Measurements from ENCODE around the gene USP38. TPM values are rescaled to one million over a fixed set of nuclear protein-coding genes. Genes with fewer than 3 reads are reported as not detected.

The USP38 gene
- polyA plus RNA-seq, 1 donor = 28.6 TPM

GRCh38 chr4:143183513-143184216 is 1.1 kb upstream of the USP38 start:
- no peaks in the 10 kb centered on the region for H3K36me3 ChIP-seq (ENCODE audit: control insufficient read depth, insufficient read depth, low read length)
- WGBS (ENCODE audit: insufficient coverage, low lambda C conversion rate) = 29% methylated on average over 4 of the region's 9 CpGs
- H3K27ac ChIP-seq (ENCODE audit: low read length) = peak overlapping the region; percentile 95
- H3K27me3 ChIP-seq (ENCODE audit: control insufficient read depth, insufficient read depth, low read length) = no peaks in the 10 kb centered on the region
- H3K9me3 ChIP-seq (ENCODE audit: control insufficient read depth, low read depth, low read length) = no peaks in the 10 kb centered on the region
- no peak for DNase-seq
- H3K4me3 ChIP-seq (ENCODE audit: low read length) = peak overlapping the region; percentile 74
- H3K4me1 ChIP-seq (ENCODE audit: control insufficient read depth, insufficient read depth, low read length) = no peaks in the 10 kb centered on the region

- no peaks in the 10 kb centered on the region for H3K4me1 ChIP-seq (ENCODE audit: control insufficient read depth, insufficient read depth, low read length)
Observed at GRCh38 chr4:143184217-143184502, 557 bp upstream of the USP38 start.

GRCh38 chr4:143185253-143186107 is 763 bp downstream of the USP38 start:
- no peaks in the 10 kb centered on the region for H3K9me3 ChIP-seq (ENCODE audit: control insufficient read depth, low read depth, low read length)
- H3K36me3 ChIP-seq (ENCODE audit: control insufficient read depth, insufficient read depth, low read length) = peaks cover 5% of the 10 kb centered on the region
- H3K27ac ChIP-seq (ENCODE audit: low read length) = peak overlapping the region; percentile 95
- no peaks in the 10 kb centered on the region for H3K27me3 ChIP-seq (ENCODE audit: control insufficient read depth, insufficient read depth, low read length)
- peak overlapping the region; percentile 84 for H3K4me3 ChIP-seq (ENCODE audit: low read length)
- no CpG with 5 or more reads among the region's 50 CpGs for WGBS (ENCODE audit: insufficient coverage, low lambda C conversion rate)
- DNase-seq = peak in 1 of 2 donors; percentile 2
- H3K4me1 ChIP-seq (ENCODE audit: control insufficient read depth, insufficient read depth, low read length) = peaks cover 2% of the 10 kb centered on the region

More at GRCh38 chr4:143184217-143184502, 557 bp upstream of the USP38 start:
- Histone ChIP-seq H3K36me3 (ENCODE audit: control insufficient read depth, insufficient read depth, low read length) (no peaks in the 10 kb centered on the region), H3K4me3 (ENCODE audit: low read length) (peak overlapping the region; percentile 74), H3K27me3 (ENCODE audit: control insufficient read depth, insufficient read depth, low read length) (no peaks in the 10 kb centered on the region), H3K9me3 (ENCODE audit: control insufficient read depth, low read depth, low read length) (no peaks in the 10 kb centered on the region), H3K27ac (ENCODE audit: low read length) (peak overlapping the region; percentile 95)
- WGBS (ENCODE audit: insufficient coverage, low lambda C conversion rate) = 0% methylated on average over 4 of the region's 11 CpGs
- DNase-seq = no peak

- H3K36me3 ChIP-seq (ENCODE audit: control insufficient read depth, insufficient read depth, low read length) = peaks cover 5% of the 10 kb centered on the region
- WGBS (ENCODE audit: insufficient coverage, low lambda C conversion rate) = 10% methylated on average over 1 of the region's 6 CpGs
- H3K4me1 ChIP-seq (ENCODE audit: control insufficient read depth, insufficient read depth, low read length) = peaks cover 2% of the 10 kb centered on the region
- H3K4me3 ChIP-seq (ENCODE audit: low read length) = peak overlapping the region; percentile 84
- peak; percentile 6 to 20 for DNase-seq
- peak overlapping the region; percentile 95 for H3K27ac ChIP-seq (ENCODE audit: low read length)
- no peaks in the 10 kb centered on the region for H3K27me3 ChIP-seq (ENCODE audit: control insufficient read depth, insufficient read depth, low read length)
- no peaks in the 10 kb centered on the region for H3K9me3 ChIP-seq (ENCODE audit: control insufficient read depth, low read depth, low read length)
Observed at GRCh38 chr4:143186212-143186611, 1.5 kb downstream of the USP38 start.

DNA sequence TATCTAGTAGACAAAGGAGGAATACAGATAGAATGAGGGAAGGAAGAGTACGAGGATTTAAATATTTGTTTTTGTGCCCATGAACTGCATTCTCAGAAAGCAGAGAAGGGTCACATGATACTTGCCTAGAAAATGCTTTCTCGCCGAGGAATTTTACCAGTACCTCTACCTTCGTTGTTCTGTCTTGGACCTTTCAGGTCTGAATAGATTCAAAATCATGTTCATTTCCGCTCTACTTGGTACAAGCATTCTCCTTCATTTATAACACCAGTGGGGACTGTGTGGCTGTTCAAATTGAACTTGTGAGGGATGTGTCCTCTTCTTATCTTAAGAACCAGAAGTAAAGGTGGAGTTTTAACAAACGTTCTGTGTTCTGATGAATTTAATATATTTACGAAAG is 1.9 kb downstream of the USP38 start:
- 3% methylated on average over 5 of the region's 7 CpGs for WGBS (ENCODE audit: insufficient coverage, low lambda C conversion rate)
- H3K4me3 ChIP-seq (ENCODE audit: low read length) = peak overlapping the region; percentile 84

GRCh38 chr4:143188136-143189088 is 3.7 kb downstream of the USP38 start:
- Histone ChIP-seq H3K4me3 (ENCODE audit: low read length) (peak overlapping the region; percentile 84), H3K4me1 (ENCODE audit: control insufficient read depth, insufficient read depth, low read length) (peaks cover 2% of the 10 kb centered on the region), H3K9me3 (ENCODE audit: control insufficient read depth, low read depth, low read length) (no peaks in the 10 kb centered on the region), H3K36me3 (ENCODE audit: control insufficient read depth, insufficient read depth, low read length) (peaks cover 17% of the 10 kb centered on the region), H3K27me3 (ENCODE audit: control insufficient read depth, insufficient read depth, low read length) (no peaks in the 10 kb centered on the region), H3K27ac (ENCODE audit: low read length) (no peak overlapping the region)
- WGBS (ENCODE audit: insufficient coverage, low lambda C conversion rate) = 62% methylated on average over 2 of the region's 3 CpGs
- peak in 1 of 2 donors; percentile 14 for DNase-seq

More for the DNA sequence above, 1.9 kb downstream of the USP38 start:
- Histone ChIP-seq H3K9me3 (ENCODE audit: control insufficient read depth, low read depth, low read length) (no peaks in the 10 kb centered on the region), H3K27me3 (ENCODE audit: control insufficient read depth, insufficient read depth, low read length) (no peaks in the 10 kb centered on the region), H3K36me3 (ENCODE audit: control insufficient read depth, insufficient read depth, low read length) (peaks cover 5% of the 10 kb centered on the region), H3K4me1 (ENCODE audit: control insufficient read depth, insufficient read depth, low read length) (peaks cover 2% of the 10 kb centered on the region), H3K27ac (ENCODE audit: low read length) (peak overlapping the region; percentile 95)
- DNase-seq = peak in 1 of 2 donors; percentile 46

DNA sequence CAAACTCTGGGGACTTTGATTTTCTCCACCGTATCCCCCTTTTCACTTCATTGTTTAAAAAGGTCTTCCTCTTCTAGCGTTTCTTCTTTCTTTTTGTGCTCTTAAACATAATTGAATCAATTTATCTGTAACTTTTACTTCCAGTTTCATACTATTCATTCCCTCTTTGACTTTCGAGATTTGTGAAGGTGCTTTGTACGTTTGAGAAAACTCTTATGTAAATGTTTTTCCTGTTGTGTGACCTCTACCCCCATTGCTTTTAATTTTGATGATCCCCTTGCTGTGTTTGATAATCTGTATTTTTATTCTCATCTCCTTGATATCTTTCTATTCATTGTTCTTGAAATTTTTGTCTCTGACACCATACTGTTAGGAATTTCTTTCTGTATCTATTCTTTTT is 4.8 kb downstream of the USP38 start:
- peaks cover 21% of the 10 kb centered on the region for H3K36me3 ChIP-seq (ENCODE audit: control insufficient read depth, insufficient read depth, low read length)
- peaks cover 2% of the 10 kb centered on the region for H3K4me1 ChIP-seq (ENCODE audit: control insufficient read depth, insufficient read depth, low read length)
- H3K27ac ChIP-seq (ENCODE audit: low read length) = no peak overlapping the region
- H3K9me3 ChIP-seq (ENCODE audit: control insufficient read depth, low read depth, low read length) = no peaks in the 10 kb centered on the region
- H3K27me3 ChIP-seq (ENCODE audit: control insufficient read depth, insufficient read depth, low read length) = no peaks in the 10 kb centered on the region
- no peak for DNase-seq
- H3K4me3 ChIP-seq (ENCODE audit: low read length) = no peak overlapping the region
- 44% methylated on average over 3 of the region's 4 CpGs for WGBS (ENCODE audit: insufficient coverage, low lambda C conversion rate)

GRCh38 chr4:143195581-143195980 is 10.9 kb downstream of the USP38 start:
- Histone ChIP-seq H3K4me1 (ENCODE audit: control insufficient read depth, insufficient read depth, low read length) (no peaks in the 10 kb centered on the region), H3K27me3 (ENCODE audit: control insufficient read depth, insufficient read depth, low read length) (no peaks in the 10 kb centered on the region), H3K9me3 (ENCODE audit: control insufficient read depth, low read depth, low read length) (no peaks in the 10 kb centered on the region), H3K4me3 (ENCODE audit: low read length) (no peak overlapping the region), H3K27ac (ENCODE audit: low read length) (no peak overlapping the region), H3K36me3 (ENCODE audit: control insufficient read depth, insufficient read depth, low read length) (peaks cover 66% of the 10 kb centered on the region)
- DNase-seq = no peak

DNA sequence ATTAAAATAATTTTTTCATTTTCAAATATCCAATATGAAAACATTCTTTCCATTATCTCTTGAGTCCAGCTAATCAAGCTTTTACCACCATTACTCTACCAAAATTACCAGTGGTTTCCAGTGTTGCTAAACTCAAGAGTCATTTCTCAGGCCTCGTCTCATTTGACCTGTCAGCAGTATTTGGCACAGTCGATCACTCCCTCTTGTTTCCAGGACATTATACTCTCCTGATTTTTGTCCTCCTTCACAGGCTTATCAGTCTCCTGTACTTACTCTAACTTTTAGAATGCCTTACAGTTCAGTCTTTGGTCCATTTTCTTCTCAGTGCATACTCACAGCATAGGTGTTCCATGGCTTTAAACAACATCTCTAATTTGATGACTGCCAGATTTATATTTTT is 11.6 kb downstream of the USP38 start:
- Histone ChIP-seq H3K27ac (ENCODE audit: low read length) (no peak overlapping the region), H3K27me3 (ENCODE audit: control insufficient read depth, insufficient read depth, low read length) (no peaks in the 10 kb centered on the region), H3K9me3 (ENCODE audit: control insufficient read depth, low read depth, low read length) (no peaks in the 10 kb centered on the region), H3K4me1 (ENCODE audit: control insufficient read depth, insufficient read depth, low read length) (no peaks in the 10 kb centered on the region), H3K4me3 (ENCODE audit: low read length) (no peak overlapping the region), H3K36me3 (ENCODE audit: control insufficient read depth, insufficient read depth, low read length) (peaks cover 73% of the 10 kb centered on the region)
- 100% methylated on average over 1 of the region's 2 CpGs for WGBS (ENCODE audit: insufficient coverage, low lambda C conversion rate)
- DNase-seq = no peak

DNA sequence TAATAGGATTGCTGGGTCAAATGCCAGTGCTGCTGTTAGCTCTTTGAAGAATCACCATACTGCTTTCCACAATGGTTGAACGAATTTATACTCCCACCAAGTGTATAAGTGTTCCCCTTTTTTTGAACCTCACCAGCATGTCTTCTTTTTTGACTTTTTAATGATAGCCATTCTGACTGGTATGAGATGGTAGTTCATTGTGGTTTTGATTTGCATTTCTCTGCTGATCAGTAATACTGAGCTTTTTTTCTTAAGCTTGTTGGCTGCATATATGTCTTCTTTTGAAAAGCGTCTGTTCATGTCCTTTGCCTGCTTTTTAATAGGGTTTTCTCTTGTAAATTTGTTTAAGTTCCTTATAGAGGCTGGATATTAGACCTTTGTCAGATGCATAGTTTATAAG is 14.8 kb downstream of the USP38 start:
- Histone ChIP-seq H3K27me3 (ENCODE audit: control insufficient read depth, insufficient read depth, low read length) (no peaks in the 10 kb centered on the region), H3K9me3 (ENCODE audit: control insufficient read depth, low read depth, low read length) (no peaks in the 10 kb centered on the region), H3K27ac (ENCODE audit: low read length) (no peak overlapping the region), H3K4me3 (ENCODE audit: low read length) (no peak overlapping the region), H3K4me1 (ENCODE audit: control insufficient read depth, insufficient read depth, low read length) (no peaks in the 10 kb centered on the region), H3K36me3 (ENCODE audit: control insufficient read depth, insufficient read depth, low read length) (peaks cover 70% of the 10 kb centered on the region)
- DNase-seq = no peak
- 100% methylated on average over 1 of the region's 2 CpGs for WGBS (ENCODE audit: insufficient coverage, low lambda C conversion rate)

All from large intestine (tissue), 3 donors.